Lower leg skin (tissue), 4 donors: ENCODE results near the gene RCAN1. TPM values are rescaled to one million over a fixed set of nuclear protein-coding genes. Genes with fewer than 3 reads are reported as not detected.

ENCODE experiments used
- DNase-seq, 2 donors: peaks; one replicate each; pipeline ENCODE4 v3.0.0-alpha.2; 2019; ENCODE audit warnings: low spot score in 2 of 2
- H3K4me3 ChIP-seq: fragments of 200-600 bp; sonication (generic); 2 replicates; pipeline ENCODE4 v1.5.1; 2017; ENCODE audit warnings: mild to moderate bottlenecking, low read depth; ENCODE audit not compliant: poor library complexity, severe bottlenecking
- POLR2A ChIP-seq, 2 donors: fragments of 450-650 bp; IDR thresholded peaks; one replicate each; pipeline ENCODE4 v1.6.1; 2016 to 2017; ENCODE audit warnings: antibody characterized with exemption in 2 of 2, mild to moderate bottlenecking in 1 of 2, moderate library complexity in 1 of 2
- WGBS, 2 donors: methylation state at CpG; one replicate each; pipeline ENCODE4 v1.1.5; 2018; 5-methylcytosine and 5-hydroxymethylcytosine counted together
- intact Hi-C: fragments of 100-400 bp; cut with DNase I; formaldehyde crosslinking; loops from one replicate; pipeline ENCODE4 v1.15.0; 2023; ENCODE audit warnings: low total_unique reads
- total RNA-seq, 4 donors: library from RNA; depleted of rRNA; stranded (reverse); fragments of >200 nt; gene quantifications; one replicate each; pipeline ENCODE4 v1.1.0, GENCODE V29; 2016
- TF ChIP-seq, protein P1 (sequence below), 3 donors: fragments of 450-650 bp; IDR thresholded peaks; one replicate each; pipeline ENCODE4 v1.5.1; 2016; ENCODE audit warnings: antibody characterized with exemption in 3 of 3, mild to moderate bottlenecking in 3 of 3, moderate library complexity in 2 of 3

Gene RCAN1
- total RNA-seq, 4 donors from 2014 or later: 18.8 to 29.0 (median 19.4) TPM

DNA sequence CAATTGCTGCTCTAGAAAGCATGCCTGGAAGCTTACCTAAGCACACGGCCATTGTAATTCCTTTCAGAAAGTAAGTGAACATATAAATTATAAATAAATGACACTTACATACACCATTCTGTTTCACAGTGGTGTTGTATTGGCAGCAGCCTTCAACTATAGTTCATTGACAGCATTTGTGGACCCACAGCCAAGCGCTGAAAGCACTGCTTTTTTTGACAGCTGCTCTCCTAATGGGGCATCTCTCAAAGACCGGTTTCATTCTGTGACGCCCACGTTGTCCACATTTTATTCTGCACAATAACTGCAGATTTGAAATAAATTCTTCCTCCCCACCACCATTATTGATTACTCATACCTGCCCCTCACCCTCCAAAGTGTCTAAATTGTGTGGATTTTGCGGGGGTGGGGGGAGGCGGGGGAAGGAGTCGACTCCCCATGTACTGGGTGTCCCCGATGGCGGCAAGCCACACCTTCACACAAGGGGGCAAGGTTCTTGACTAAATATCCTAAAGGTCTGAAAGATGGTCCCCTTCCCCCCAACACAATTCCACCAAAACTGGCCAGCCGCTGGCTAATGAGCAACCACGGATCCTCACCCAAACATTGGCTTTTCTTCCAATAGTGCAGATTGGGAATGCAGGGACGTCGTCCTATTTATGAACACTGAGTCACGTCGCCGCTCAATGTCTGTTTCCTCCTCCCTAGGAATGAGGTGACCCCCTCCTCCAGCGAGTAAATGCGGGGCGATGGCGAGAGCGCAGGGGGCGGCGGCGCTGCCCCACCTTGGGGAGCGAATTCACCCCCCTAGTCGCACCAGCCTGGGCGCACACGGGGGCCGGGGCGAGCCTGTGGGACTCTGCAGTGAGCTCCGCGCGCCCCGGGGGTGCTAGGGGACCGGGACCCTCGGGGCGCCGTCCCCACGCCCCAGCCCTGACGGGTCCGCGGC, 960 bp downstream of the RCAN1 start:
- intact Hi-C loops: no loop called here
- TF ChIP-seq POLR2A (IDR thresholded peaks at IDR 0.05): no peak
- TF ChIP-seq, protein P1, sequence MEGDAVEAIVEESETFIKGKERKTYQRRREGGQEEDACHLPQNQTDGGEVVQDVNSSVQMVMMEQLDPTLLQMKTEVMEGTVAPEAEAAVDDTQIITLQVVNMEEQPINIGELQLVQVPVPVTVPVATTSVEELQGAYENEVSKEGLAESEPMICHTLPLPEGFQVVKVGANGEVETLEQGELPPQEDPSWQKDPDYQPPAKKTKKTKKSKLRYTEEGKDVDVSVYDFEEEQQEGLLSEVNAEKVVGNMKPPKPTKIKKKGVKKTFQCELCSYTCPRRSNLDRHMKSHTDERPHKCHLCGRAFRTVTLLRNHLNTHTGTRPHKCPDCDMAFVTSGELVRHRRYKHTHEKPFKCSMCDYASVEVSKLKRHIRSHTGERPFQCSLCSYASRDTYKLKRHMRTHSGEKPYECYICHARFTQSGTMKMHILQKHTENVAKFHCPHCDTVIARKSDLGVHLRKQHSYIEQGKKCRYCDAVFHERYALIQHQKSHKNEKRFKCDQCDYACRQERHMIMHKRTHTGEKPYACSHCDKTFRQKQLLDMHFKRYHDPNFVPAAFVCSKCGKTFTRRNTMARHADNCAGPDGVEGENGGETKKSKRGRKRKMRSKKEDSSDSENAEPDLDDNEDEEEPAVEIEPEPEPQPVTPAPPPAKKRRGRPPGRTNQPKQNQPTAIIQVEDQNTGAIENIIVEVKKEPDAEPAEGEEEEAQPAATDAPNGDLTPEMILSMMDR (IDR thresholded peaks at IDR 0.05): no peak
- peak in 1 of 2 donors; percentile 85 for DNase-seq
- WGBS, 2 donors: 9 to 13% methylated on average over 20 to 26 of the region's 43 CpGs
- H3K4me3 ChIP-seq: peak overlapping the region; percentile 76

GRCh38 chr21:34612557-34612956, 2.4 kb downstream of the RCAN1 start:
- no peak for DNase-seq
- no peak overlapping the region for H3K4me3 ChIP-seq
- TF ChIP-seq POLR2A (IDR thresholded peaks at IDR 0.05): no peak
- TF ChIP-seq, protein P1 (IDR thresholded peaks at IDR 0.05): no peak
- 60 to 64% methylated on average over 2 of the region's 2 CpGs for WGBS, 2 donors
- intact Hi-C loops: no loop called here

GRCh38 chr21:34612056-34612455, 2.9 kb downstream of the RCAN1 start:
- DNase-seq: no peak
- H3K4me3 ChIP-seq: no peak overlapping the region
- 79 to 86% methylated on average over 3 of the region's 3 CpGs for WGBS, 2 donors
- intact Hi-C loops: no loop called here
- TF ChIP-seq, protein P1 (IDR thresholded peaks at IDR 0.05): no peak
- no peak for TF ChIP-seq POLR2A (IDR thresholded peaks at IDR 0.05)

- no peak for DNase-seq
- TF ChIP-seq, protein P1 (IDR thresholded peaks at IDR 0.05): no peak
- no peak for TF ChIP-seq POLR2A (IDR thresholded peaks at IDR 0.05)
- H3K4me3 ChIP-seq: no peak overlapping the region
- intact Hi-C loops: no loop called here
- 93 to 96% methylated on average over 3 of the region's 3 CpGs for WGBS, 2 donors
These were observed 3.4 kb downstream of the RCAN1 start for GRCh38 chr21:34611528-34611927.

DNA sequence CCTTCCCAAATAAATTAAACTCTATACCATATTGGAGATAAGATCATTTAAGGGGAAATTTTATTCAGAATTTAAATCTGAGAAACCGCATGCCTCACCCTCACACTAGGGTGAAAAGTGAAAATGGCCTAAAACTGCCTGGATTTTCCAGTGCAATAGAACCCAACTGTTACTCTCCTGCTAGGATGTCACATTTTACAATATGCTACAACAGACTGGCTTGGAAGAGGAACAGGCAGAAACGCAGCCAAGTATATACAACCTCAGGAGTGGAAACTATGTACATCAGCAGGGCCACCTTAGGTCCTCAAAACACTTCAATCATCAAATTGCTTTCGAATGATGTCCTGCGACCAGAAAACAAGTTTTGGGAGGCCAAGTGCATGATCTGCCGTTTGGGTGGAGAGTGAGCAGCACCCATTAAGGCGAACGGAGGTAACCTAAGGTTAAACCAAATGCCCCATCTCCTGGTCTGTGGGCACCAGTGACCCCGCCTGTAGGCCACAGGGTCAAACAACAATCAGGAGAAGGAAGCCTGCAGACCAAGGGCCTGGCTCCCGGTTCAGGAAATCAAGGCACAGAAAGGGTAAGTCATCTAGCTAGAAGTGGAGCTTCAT, 4.9 kb downstream of the RCAN1 start:
- DNase-seq: no peak
- H3K4me3 ChIP-seq: no peak overlapping the region
- no peak for TF ChIP-seq POLR2A (IDR thresholded peaks at IDR 0.05)
- TF ChIP-seq, protein P1 (IDR thresholded peaks at IDR 0.05): no peak
- intact Hi-C loops: no loop called here
- 79 to 84% methylated on average over 9 of the region's 9 CpGs for WGBS, 2 donors
